Endothelial cell of umbilical vein (primary cell): ENCODE results near the gene ZNF324. TPM values are rescaled to one million over a fixed set of nuclear protein-coding genes. Genes with fewer than 3 reads are reported as not detected.

Experiments
- BruUV-seq: library from RNA; stranded (reverse); fragments of 400-500 nt; replicated peaks from 2 replicates; lab custom pipeline; 2021; lab: Mats Ljungman, UMichigan
- CTCF ChIA-PET: fragments of 300-600, 350-600 bp; sonication (Branson Sonifier 250); formaldehyde crosslinking; loops from one replicate; lab custom pipeline; 2021; ENCODE audit warnings: antibody characterized with exemption, inconsistent platforms; lab: Charles Lee
- POLR2A ChIA-PET: fragments of 300-600, 350-600 bp; sonication (Branson Sonifier 250); formaldehyde crosslinking; loops from one replicate; lab custom pipeline; 2021; ENCODE audit warnings: antibody characterized with exemption, inconsistent platforms; lab: Charles Lee
- DNase-seq: peaks from one replicate; pipeline ENCODE4 v3.0.0-alpha.2; 2011; ENCODE audit warnings: low read depth, low spot score
- FAIRE-seq: peaks from 2 replicates; lab custom pipeline; 2011; peaks lifted over from hg19 to GRCh38; lab: Jason Lieb, UNC
- H2AFZ ChIP-seq: 2 replicates; pipeline ENCODE4 v1.6.0; 2012; ENCODE audit warnings: low read depth, low read length, control low read depth, inconsistent platforms
- H3K27ac ChIP-seq: 2 replicates; pipeline ENCODE4 v1.5.1; 2011; ENCODE audit warnings: low read depth, mild to moderate bottlenecking, control low read depth, low read length, moderate library complexity; ENCODE audit not compliant: insufficient read depth
- H3K27me3 ChIP-seq, 2 experiments: 2 replicates each; pipeline versions ENCODE4 v1.6.0 to v1.6.1; 2011; ENCODE audit warnings: low read length in 2 of 2, mixed read lengths in 1 of 2; ENCODE audit not compliant: control insufficient read depth in 2 of 2, insufficient read depth in 2 of 2
- H3K36me3 ChIP-seq, 2 experiments: 2 replicates in 1 of 2; 3 replicates in 1 of 2; pipeline ENCODE4 v1.5.1; 2011; ENCODE audit warnings: low read length in 2 of 2, mild to moderate bottlenecking in 1 of 2, moderate library complexity in 1 of 2; ENCODE audit not compliant: control insufficient read depth in 2 of 2, insufficient read depth in 2 of 2; ENCODE audit errors: extremely low read depth in 1 of 2
- H3K4me1 ChIP-seq: 3 replicates; pipeline ENCODE4 v1.5.1; 2011; ENCODE audit warnings: mild to moderate bottlenecking, low read length; ENCODE audit not compliant: control insufficient read depth, insufficient read depth; ENCODE audit errors: extremely low read depth
- H3K4me2 ChIP-seq: 2 replicates; pipeline ENCODE4 v1.6.1; 2011; ENCODE audit warnings: low read length, control low read depth, mixed read lengths; ENCODE audit not compliant: insufficient read depth
- H3K4me3 ChIP-seq, 3 experiments: fragments of 200-600 bp in 1 of 3; sonication (generic), shearing (Covaris generic) in 1 of 3; replicated peaks in 1 of 3; 2 replicates each; pipeline ENCODE4 v1.5.1; 2011 to 2016; ENCODE audit warnings: control low read depth in 3 of 3, low read length in 3 of 3, mild to moderate bottlenecking in 2 of 3, inconsistent platforms in 1 of 3, low read depth in 1 of 3, moderate library complexity in 1 of 3; ENCODE audit not compliant: insufficient read depth in 1 of 3
- H3K79me2 ChIP-seq: 2 replicates; pipeline ENCODE4 v1.6.0; 2012; ENCODE audit warnings: low read length, inconsistent platforms; ENCODE audit not compliant: control insufficient read depth, insufficient read depth
- H3K9ac ChIP-seq: replicated peaks from 2 replicates; pipeline ENCODE3; 2011; ENCODE audit warnings: low read length, control low read depth; ENCODE audit not compliant: insufficient read depth; ENCODE audit errors: extremely low read depth
- H3K9me1 ChIP-seq: replicated peaks from 3 replicates; pipeline ENCODE4 v1.6.0; 2011; ENCODE audit warnings: mild to moderate bottlenecking, low read length; ENCODE audit not compliant: control insufficient read depth, insufficient read depth; ENCODE audit errors: extremely low read depth
- H3K9me3 ChIP-seq: replicated peaks from 2 replicates; pipeline ENCODE4 v1.5.1; 2012; ENCODE audit warnings: low read length, inconsistent platforms; ENCODE audit not compliant: control insufficient read depth, insufficient read depth
- H4K20me1 ChIP-seq: replicated peaks from 2 replicates; pipeline ENCODE3; 2011; ENCODE audit warnings: mild to moderate bottlenecking, low read length; ENCODE audit not compliant: control insufficient read depth, insufficient read depth; ENCODE audit errors: extremely low read depth
- FOS ChIP-seq: IDR thresholded peaks from 2 replicates; pipeline ENCODE4 v1.6.1; 2011; ENCODE audit warnings: mild to moderate bottlenecking, low read length, moderate library complexity, borderline replicate concordance; ENCODE audit not compliant: insufficient read depth
- JUN ChIP-seq: IDR thresholded peaks from 2 replicates; pipeline ENCODE4 v1.6.1; 2011; ENCODE audit warnings: borderline replicate concordance, low read depth; ENCODE audit not compliant: insufficient read length, insufficient read depth
- MAX ChIP-seq: IDR thresholded peaks from 2 replicates; pipeline ENCODE4 v1.6.1; 2011; ENCODE audit not compliant: insufficient read depth, insufficient read length
- MYC ChIP-seq: IDR thresholded peaks from one replicate; pipeline ENCODE4 v1.6.1; 2011; ENCODE audit warnings: mild to moderate bottlenecking, low read depth, low read length
- POLR2A ChIP-seq: IDR thresholded peaks from 2 replicates; pipeline ENCODE4 v1.6.1; 2012; ENCODE audit warnings: low read depth, mild to moderate bottlenecking, control low read depth, low read length
- POLR2AphosphoS5 ChIP-seq: IDR thresholded peaks from 2 replicates; pipeline ENCODE4 v1.6.1; 2012; ENCODE audit warnings: low read depth, mild to moderate bottlenecking, control low read depth, low read length, moderate library complexity; ENCODE audit not compliant: insufficient read depth
- dilution Hi-C: fragments of 300-500 bp; cut with MboI; formaldehyde crosslinking; loops from one replicate; pipeline ENCODE4 v1.15.0; 2019; ENCODE audit warnings: low sequenced_read_pairs; ENCODE audit not compliant: extremely low pct_ligation_motif_present
- intact Hi-C: fragments of 100-400 bp; cut with micrococcal nuclease; formaldehyde crosslinking; loops from one replicate; pipeline ENCODE4 v1.10.0; 2022
- polyA plus RNA-seq, 4 experiments: library from polyadenylated mRNA; depleted of rRNA in 3 of 4; stranded (reverse) in 3 of 4; unstranded in 1 of 4; fragments of >200 nt; gene quantifications; 2 replicates each; pipeline versions ENCODE4 v1.2.1 to v1.2.3, GENCODE V29; 2011 to 2012; ENCODE audit warnings: missing spikeins in 1 of 4
- total RNA-seq: library from RNA; stranded (reverse); gene quantifications from 2 replicates; pipeline ENCODE4 v1.2.3, GENCODE V29; 2021

Gene ZNF324
- total and polyA plus RNA-seq, 2 donors (not counting 3 experiments of a cell fraction or from before 2014, with no cell fraction given) = 6.4 to 8.7 TPM

DNA sequence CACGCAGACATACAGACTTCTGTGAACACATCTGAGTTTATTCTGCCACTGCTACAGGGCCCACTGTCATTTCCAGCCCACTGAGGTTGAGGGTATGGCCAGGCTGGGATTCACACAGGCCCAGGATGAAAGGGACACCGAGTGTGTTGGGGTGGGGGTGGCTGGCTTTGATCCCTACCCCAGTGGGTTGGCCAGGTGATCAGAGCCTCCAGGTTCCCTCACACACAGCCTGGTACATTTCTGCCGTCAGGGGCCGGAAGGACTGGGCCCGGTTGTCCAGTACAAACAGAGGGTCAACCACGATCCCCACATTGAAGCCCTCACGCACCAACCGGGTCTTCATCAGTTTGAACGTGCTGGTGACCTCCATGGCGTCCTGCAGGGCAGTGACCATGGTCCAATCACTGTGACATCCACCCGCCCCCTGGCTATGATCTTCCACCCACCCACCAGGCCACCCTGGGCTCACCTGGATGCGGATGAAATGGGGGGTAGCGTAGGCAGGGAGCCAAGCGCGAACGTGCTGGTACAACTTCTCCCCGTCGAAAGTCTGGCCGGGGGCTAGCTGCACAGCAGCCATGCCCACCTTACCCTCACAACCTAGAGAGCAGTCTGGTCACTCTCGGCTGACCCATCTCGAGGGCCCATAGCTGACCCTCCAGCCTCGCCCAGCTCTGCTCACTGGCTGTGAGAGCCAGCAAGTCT is 31.6 kb downstream of the ZNF324 start:
- no peaks in the 10 kb centered on the region for H3K27me3 ChIP-seq
- H3K9ac ChIP-seq = no peak overlapping the region
- peak overlapping the region in 1 of 3 experiments; percentile 24 for H3K4me3 ChIP-seq
- H3K4me2 ChIP-seq = peak overlapping the region; percentile 1
- CTCF ChIA-PET = interaction anchor here (1.0 to 2.1 kb wide), 2 partner anchors 10 to 16 kb away, joined by 3 to 13 read pairs; no protein-coding TSS in a partner anchor
- no peaks in the 10 kb centered on the region for H3K36me3 ChIP-seq
- no peaks in the 10 kb centered on the region for H4K20me1 ChIP-seq
- TF ChIP-seq MAX = no peak
- no peak for TF ChIP-seq FOS
- no peak for TF ChIP-seq JUN
- no peak for TF ChIP-seq POLR2AphosphoS5
- TF ChIP-seq POLR2A = no peak
- no peak for TF ChIP-seq MYC
- peaks cover 4% of the 10 kb centered on the region for H3K4me1 ChIP-seq
- no peak for DNase-seq
- intact Hi-C loops (loop anchor here (1.0 kb wide), 5 partner anchors 21 to 171 kb away; partner anchors contain the start of genes ZBTB45, ZNF324B, ZNF446 and ZNF584), dilution Hi-C loops (no loop called here)
- H3K9me1 ChIP-seq = no peaks in the 10 kb centered on the region
- no TSS peak for BruUV-seq
- H2AFZ ChIP-seq = peak overlapping the region; percentile 52
- H3K9me3 ChIP-seq = no peaks in the 10 kb centered on the region
- FAIRE-seq = no peak
- H3K27ac ChIP-seq = no peak overlapping the region
- POLR2A ChIA-PET = no interaction called here
- no peaks in the 10 kb centered on the region for H3K79me2 ChIP-seq
